Nephron progenitor cell (in vitro differentiated cells): Measurements from ENCODE around the gene LRFN5.

Experiments
- DNase-seq: peaks from one replicate; pipeline ENCODE4 v3.0.0; 2021
- H3K27ac Mint-ChIP-seq: 2 replicates; pipeline ENCODE4 v1.8.0; 2021; ENCODE audit warnings: mild to moderate bottlenecking, moderate library complexity, mixed read lengths
- H3K27me3 Mint-ChIP-seq: 2 replicates; pipeline ENCODE4 v1.8.0; 2021; ENCODE audit warnings: mild to moderate bottlenecking, low read depth, mixed read lengths; ENCODE audit not compliant: poor library complexity
- H3K36me3 Mint-ChIP-seq: 2 replicates; pipeline ENCODE4 v1.8.0; 2021; ENCODE audit warnings: low read depth, mixed read lengths
- H3K4me1 Mint-ChIP-seq: 2 replicates; pipeline ENCODE4 v1.8.0; 2021; ENCODE audit warnings: mixed read lengths
- H3K4me3 Mint-ChIP-seq: 2 replicates; pipeline ENCODE4 v1.8.0; 2021; ENCODE audit warnings: mild to moderate bottlenecking, moderate library complexity, mixed read lengths
- H3K9me3 Mint-ChIP-seq: 2 replicates; pipeline ENCODE4 v1.8.0; 2021; ENCODE audit warnings: mild to moderate bottlenecking, moderate library complexity, mixed read lengths
- CTCF ChIP-seq: fragments of 200-600 bp; sonication (generic); IDR thresholded peaks from 2 replicates; pipeline ENCODE4 v1.5.0; 2021; ENCODE audit warnings: antibody characterized with exemption

LRFN5 gene

GRCh38 chr14:41859336-41859735, 252.7 kb downstream of the LRFN5 start:
- H3K9me3 Mint-ChIP-seq, result peaks cover 7% of the 10 kb centered on the region
- TF ChIP-seq CTCF, result no peak
- H3K27ac Mint-ChIP-seq, result no peak overlapping the region
- no peak overlapping the region for H3K4me3 Mint-ChIP-seq
- no peaks in the 10 kb centered on the region for H3K4me1 Mint-ChIP-seq
- no peaks in the 10 kb centered on the region for H3K36me3 Mint-ChIP-seq
- DNase-seq, result no peak
- peaks cover 4% of the 10 kb centered on the region for H3K27me3 Mint-ChIP-seq

- Mint-ChIP-seq H3K36me3 (no peaks in the 10 kb centered on the region), H3K4me3 (no peak overlapping the region), H3K27ac (no peak overlapping the region), H3K27me3 (peaks cover 4% of the 10 kb centered on the region), H3K4me1 (no peaks in the 10 kb centered on the region), H3K9me3 (peaks cover 7% of the 10 kb centered on the region)
- TF ChIP-seq CTCF, result no peak
- DNase-seq, result no peak
These were observed 253.9 kb downstream of the LRFN5 start for GRCh38 chr14:41860586-41860985.

GRCh38 chr14:41865894-41866293, 259.2 kb downstream of the LRFN5 start:
- H3K9me3 Mint-ChIP-seq, result peaks cover 16% of the 10 kb centered on the region
- no peak overlapping the region for H3K27ac Mint-ChIP-seq
- no peaks in the 10 kb centered on the region for H3K4me1 Mint-ChIP-seq
- no peak for TF ChIP-seq CTCF
- no peaks in the 10 kb centered on the region for H3K36me3 Mint-ChIP-seq
- peaks cover 4% of the 10 kb centered on the region for H3K27me3 Mint-ChIP-seq
- DNase-seq, result no peak
- no peak overlapping the region for H3K4me3 Mint-ChIP-seq

GRCh38 chr14:41868396-41868795, 261.7 kb downstream of the LRFN5 start:
- no peaks in the 10 kb centered on the region for H3K4me1 Mint-ChIP-seq
- H3K36me3 Mint-ChIP-seq, result no peaks in the 10 kb centered on the region
- peaks cover 9% of the 10 kb centered on the region for H3K9me3 Mint-ChIP-seq
- H3K27me3 Mint-ChIP-seq, result no peaks in the 10 kb centered on the region
- H3K27ac Mint-ChIP-seq, result no peak overlapping the region
- DNase-seq, result no peak
- no peak overlapping the region for H3K4me3 Mint-ChIP-seq
- TF ChIP-seq CTCF, result no peak

- Mint-ChIP-seq H3K4me1 (no peaks in the 10 kb centered on the region), H3K27me3 (no peaks in the 10 kb centered on the region), H3K4me3 (no peak overlapping the region), H3K9me3 (peaks cover 9% of the 10 kb centered on the region), H3K27ac (no peak overlapping the region), H3K36me3 (no peaks in the 10 kb centered on the region)
- TF ChIP-seq CTCF, result no peak
- DNase-seq, result no peak
These were observed 266.4 kb downstream of the LRFN5 start for GRCh38 chr14:41872931-41873685.

GRCh38 chr14:41873686-41874317, 267.1 kb downstream of the LRFN5 start:
- Mint-ChIP-seq H3K4me3 (no peak overlapping the region), H3K27me3 (no peaks in the 10 kb centered on the region), H3K36me3 (no peaks in the 10 kb centered on the region), H3K9me3 (peaks cover 9% of the 10 kb centered on the region), H3K4me1 (no peaks in the 10 kb centered on the region), H3K27ac (no peak overlapping the region)
- DNase-seq, result no peak
- TF ChIP-seq CTCF, result no peak
